GM18505 (cell line): Measurements from ENCODE around the gene AOC2.
"Not testable (repeated sequence)": the region's sequence is repeated elsewhere in the genome, so short reads cannot be mapped to it uniquely, and the experiment has no call there.

Experiments
- ATAC-seq: cut with Tn5 transposase; IDR thresholded peaks from one replicate; pipeline ENCODE4 v1.9.1; 2021; ENCODE audit not compliant: unreplicated experiment
- POLR2A ChIP-seq: IDR thresholded peaks from 4 replicates; pipeline ENCODE4 v1.6.1; 2011; ENCODE audit warnings: borderline replicate concordance; ENCODE audit not compliant: insufficient read depth, insufficient read length; ENCODE audit errors: extremely low read depth

Gene AOC2

GRCh38 chr17:42872251-42872965 is 28.0 kb downstream of the AOC2 start:
- TF ChIP-seq POLR2A = no peak

GRCh38 chr17:42873315-42873714 is 28.9 kb downstream of the AOC2 start:
- no peak for TF ChIP-seq POLR2A
- ATAC-seq = no peak

More at GRCh38 chr17:42872251-42872965, 28.0 kb downstream of the AOC2 start:
- ATAC-seq = no peak

- ATAC-seq = not testable (repeated sequence)
Measured at GRCh38 chr17:42873932-42874695, 29.7 kb downstream of the AOC2 start.

- TF ChIP-seq POLR2A = no peak
- ATAC-seq = no peak
Measured at GRCh38 chr17:42877037-42877436, 32.7 kb downstream of the AOC2 start.

- ATAC-seq = no peak
- no peak for TF ChIP-seq POLR2A
Measured at GRCh38 chr17:42878123-42878880, 33.9 kb downstream of the AOC2 start.

- ATAC-seq = no peak
- no peak for TF ChIP-seq POLR2A
Measured at GRCh38 chr17:42878924-42879595, 34.7 kb downstream of the AOC2 start.

- TF ChIP-seq POLR2A = no peak
- ATAC-seq = no peak
Measured at GRCh38 chr17:42879596-42879985, 35.2 kb downstream of the AOC2 start.

GRCh38 chr17:42880776-42881310 is 36.5 kb downstream of the AOC2 start:
- TF ChIP-seq POLR2A = no peak
- ATAC-seq = no peak

- ATAC-seq = not testable (repeated sequence)
Measured at GRCh38 chr17:42881706-42882105, 37.3 kb downstream of the AOC2 start.

- ATAC-seq = no peak
- TF ChIP-seq POLR2A = no peak
Measured at GRCh38 chr17:42882166-42882565, 37.8 kb downstream of the AOC2 start.

- no peak for TF ChIP-seq POLR2A
- ATAC-seq = no peak
Measured at GRCh38 chr17:42883802-42884558, 39.6 kb downstream of the AOC2 start.

- ATAC-seq = not testable (repeated sequence)
Measured at GRCh38 chr17:42885806-42886205, 41.4 kb downstream of the AOC2 start.
